ENCODE measurements around the gene LMOD2.
A peak's percentile ranks its signal among the peaks of the same experiment; 100 is the strongest.
"Not testable (repeated sequence)": the region's sequence is repeated elsewhere in the genome, so short reads cannot be mapped to it uniquely, and the experiment has no call there.

Gene LMOD2, protein sequence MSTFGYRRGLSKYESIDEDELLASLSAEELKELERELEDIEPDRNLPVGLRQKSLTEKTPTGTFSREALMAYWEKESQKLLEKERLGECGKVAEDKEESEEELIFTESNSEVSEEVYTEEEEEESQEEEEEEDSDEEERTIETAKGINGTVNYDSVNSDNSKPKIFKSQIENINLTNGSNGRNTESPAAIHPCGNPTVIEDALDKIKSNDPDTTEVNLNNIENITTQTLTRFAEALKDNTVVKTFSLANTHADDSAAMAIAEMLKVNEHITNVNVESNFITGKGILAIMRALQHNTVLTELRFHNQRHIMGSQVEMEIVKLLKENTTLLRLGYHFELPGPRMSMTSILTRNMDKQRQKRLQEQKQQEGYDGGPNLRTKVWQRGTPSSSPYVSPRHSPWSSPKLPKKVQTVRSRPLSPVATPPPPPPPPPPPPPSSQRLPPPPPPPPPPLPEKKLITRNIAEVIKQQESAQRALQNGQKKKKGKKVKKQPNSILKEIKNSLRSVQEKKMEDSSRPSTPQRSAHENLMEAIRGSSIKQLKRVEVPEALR

DNA sequence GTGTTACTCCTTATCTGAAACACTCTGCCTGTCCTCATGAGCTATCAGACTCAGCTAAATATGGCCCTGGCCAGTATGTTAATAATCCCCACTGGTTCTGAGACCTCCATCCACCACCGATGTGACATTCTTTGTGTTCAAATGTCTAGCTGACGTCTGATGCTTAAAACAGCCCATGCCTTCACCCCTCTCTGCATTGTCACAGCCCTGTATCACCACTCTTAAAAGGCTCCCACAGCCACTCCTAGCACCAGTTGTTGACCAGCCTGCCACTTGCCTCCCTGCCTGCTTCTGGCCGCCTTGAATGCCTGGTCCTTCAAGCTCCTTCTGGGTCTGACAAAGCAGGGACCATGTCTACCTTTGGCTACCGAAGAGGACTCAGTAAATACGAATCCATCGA lies at the start of gene LMOD2:
Gene LMOD2, plus strand, starts transcription at position 253 of the 400 bp plus-strand sequence. Its CDS starts 98 bp downstream, at position 351.
- no peak for DNase-seq

DNA sequence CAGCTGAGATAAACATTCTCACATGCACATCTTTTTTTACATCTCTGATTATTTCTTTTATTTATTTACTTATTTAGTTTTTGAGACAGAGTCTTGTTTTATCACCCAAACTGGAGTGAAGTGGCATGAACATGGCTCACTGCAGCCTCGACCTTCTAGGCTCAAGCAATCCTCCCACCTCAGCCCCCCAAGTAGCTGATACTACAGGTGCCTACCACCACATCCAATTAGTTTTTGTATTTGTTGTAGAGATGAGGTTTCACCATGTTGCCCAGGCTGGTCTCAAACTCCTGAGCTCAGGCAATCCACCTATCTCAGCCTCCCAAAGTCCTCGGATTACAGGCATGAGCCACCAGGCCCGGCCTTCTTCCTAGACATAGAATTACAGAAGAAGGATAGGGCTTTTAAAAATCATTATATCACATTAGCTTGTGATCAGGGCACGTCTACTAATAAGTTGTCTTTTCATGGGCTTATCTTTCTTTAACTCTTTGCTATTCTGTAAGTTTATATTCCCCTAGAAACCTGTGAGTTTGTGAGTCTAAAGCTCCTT lies 48.2 kb upstream of the LMOD2 start:
- DNase-seq = no peak

DNA sequence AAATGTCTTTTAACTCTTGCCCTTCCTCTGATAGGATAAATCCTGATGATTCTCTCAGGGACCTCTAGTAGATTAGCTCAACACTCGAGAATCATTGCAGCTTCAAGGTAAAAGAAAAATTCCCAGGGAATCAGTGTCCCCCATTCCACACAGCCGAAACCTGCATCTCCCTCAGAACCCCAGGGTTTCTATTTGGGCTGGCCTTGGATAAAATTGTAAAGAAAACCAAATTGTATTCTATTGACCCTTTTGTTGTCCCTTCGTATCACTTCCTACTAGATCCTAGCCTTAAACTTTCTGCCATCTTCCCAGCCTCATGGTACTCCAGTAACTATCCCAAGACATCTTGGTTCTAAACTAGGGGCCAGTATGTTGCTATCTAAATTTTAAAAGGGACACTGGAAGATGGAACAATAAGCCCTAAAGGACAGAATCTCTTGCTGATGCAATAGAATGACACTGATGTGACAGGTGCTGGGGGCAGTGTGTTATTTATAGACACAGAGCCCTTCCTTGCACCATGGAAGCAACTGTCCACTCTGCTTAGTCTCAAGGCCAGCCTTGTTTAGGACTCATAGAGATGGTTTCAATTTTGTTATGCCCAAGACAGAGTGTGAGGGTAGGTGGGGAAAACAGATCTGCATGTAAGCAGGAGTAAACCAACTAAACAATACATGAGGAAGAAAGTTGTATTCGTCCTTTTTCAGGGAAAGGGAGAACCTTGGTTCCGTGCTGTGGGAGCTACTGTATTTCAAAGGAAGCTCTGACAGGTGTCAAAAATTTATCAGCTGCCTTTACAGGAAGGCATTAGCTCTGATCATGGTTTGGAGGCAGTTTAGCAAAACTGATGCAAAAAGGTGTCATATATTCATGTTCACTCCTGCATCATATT lies 46.4 kb upstream of the LMOD2 start:
- no peak for DNase-seq

DNA sequence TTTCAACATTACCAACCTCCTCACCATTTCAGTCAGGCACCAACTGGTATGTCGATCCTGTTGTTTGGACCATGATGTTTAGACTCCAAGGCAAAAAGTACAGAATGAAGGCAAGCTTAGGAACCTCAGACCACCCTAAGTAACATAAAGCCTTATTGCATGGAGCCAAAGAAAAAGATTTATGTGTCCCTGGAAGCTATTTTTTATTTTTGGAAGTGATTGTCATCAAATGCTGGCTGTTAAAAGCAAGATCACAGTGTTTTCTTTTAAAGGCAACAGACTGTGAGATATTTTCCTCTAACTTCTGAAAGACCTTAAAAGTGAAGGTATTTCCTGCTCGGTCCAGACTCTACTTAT lies 45.8 kb upstream of the LMOD2 start:
- no peak for DNase-seq

GRCh38 chr7:123612024-123612423 lies 43.6 kb upstream of the LMOD2 start:
- no peak for DNase-seq

DNA sequence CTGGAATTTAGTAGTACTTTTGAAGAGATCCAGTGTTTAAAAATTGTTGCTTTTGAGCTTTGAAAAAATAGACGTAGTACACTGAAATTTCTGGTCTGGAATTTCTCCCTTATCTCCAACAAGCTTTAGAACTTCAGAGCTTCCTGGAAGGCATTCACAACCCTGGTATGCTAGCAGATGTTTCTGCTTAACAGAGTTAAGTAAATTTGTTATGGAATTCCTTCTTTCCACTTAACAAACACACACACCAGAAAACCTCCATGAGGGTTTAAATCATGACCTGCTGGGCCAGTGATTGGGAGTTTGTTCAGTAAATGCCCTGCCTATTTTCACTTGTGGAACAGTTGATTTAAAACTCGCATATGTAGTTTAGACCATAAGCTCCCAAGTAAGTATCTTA lies 40.3 kb upstream of the LMOD2 start:
- no peak for DNase-seq

GRCh38 chr7:123616223-123616622 lies 39.4 kb upstream of the LMOD2 start:
- DNase-seq = no peak

GRCh38 chr7:123621707-123622106 lies 34.0 kb upstream of the LMOD2 start:
- no peak for DNase-seq

DNA sequence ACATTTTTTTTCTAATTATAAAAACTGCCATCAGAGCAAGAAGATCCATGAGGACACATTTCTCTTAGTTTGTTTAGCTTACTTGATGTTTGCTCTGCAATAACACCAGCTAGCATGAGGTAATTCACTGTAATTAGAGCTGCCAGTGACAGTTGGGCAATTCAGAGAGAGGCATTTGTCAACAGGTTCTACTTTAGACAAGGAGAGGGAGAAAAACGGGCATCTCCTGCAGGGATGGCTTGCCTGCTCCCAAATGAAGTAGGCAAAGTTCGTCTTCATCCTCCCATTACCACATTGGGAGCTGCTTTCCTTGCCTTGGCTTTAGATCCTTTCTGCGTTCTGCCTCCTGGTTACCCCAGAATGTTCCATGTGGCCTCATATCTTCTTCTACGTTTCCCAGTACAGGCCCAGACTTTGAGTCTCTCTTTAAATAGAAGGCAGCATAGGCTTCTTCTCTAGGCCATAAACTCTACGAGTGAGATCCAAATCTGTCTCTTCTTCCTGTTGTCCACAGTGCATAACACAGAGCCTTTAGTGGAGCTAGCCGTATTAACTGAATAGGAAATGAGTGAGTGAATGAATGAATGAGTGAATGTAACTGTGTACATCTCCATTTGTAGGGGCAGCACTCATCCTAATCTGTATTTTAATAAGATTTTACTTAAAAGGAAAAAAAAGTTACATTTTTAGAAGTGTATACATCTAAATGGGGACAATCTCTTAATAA lies 32.8 kb upstream of the LMOD2 start:
- DNase-seq = no peak

DNA sequence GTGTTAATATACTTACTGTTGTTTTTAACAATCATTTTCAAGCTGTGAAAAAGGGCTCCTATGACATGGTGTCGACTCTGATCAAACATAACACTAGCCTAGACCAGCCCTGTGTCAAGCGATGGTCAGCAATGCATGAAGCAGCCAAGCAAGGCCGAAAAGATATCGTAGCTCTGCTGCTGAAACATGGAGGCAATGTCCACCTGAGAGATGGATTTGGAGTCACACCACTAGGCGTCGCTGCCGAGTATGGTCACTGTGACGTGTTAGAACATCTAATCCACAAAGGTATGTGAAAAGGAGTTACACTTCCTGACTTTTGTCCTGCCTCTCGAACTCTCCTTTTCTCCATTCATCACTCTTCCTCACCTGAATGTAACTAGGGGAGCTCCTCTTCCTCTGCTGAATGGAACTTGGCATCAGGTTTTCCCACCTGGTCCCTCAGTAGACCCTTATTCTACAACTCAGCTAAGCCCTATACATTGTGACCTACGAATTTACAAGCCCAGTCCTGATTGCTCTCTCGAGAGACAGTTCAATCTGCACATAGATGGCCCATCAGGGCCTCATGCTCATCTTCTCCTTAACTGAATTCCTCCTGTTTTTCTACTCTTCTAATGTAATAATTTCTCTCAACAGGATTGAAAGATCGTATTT lies 31.0 kb upstream of the LMOD2 start:
- DNase-seq = peak; percentile 55

- DNase-seq = no peak
Observed at GRCh38 chr7:123625254-123625653, 30.4 kb upstream of the LMOD2 start.

DNA sequence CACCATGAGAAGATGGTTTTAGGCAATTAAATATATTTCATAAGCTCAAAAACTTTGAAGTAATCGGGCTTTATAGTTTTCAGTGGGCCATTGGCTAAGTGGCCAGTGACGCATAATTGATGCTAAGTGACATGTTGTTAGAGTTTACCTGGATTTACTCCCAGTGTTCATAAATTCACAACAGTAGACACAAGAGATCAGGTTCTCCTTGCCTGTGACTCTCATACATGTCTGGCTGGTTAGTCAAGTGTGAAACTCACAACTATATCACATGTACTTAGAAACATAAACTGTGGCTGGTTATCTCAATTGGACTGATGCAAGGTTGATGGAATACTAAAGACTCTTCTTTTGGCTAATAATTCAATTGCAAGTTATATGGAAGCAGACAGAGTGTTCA lies 27.8 kb upstream of the LMOD2 start:
- no peak for DNase-seq

DNA sequence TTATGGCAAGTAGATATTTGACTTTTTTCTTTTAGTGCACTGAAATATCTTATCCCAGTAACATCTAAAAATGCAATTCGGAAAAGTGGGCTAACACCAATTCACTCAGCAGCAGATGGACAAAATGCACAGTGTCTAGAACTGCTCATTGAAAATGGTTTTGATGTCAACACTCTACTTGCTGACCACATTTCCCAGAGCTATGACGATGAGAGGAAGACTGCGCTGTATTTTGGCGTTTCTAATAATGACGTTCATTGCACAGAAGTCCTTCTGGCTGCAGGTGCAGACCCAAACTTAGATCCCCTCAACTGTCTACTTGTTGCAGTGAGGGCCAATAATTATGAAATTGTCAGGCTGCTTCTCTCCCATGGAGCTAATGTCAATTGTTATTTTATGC lies 26.8 kb upstream of the LMOD2 start:
- DNase-seq = no peak

GRCh38 chr7:123629281-123629680 lies 26.4 kb upstream of the LMOD2 start:
- no peak for DNase-seq

- DNase-seq = no peak
Observed at GRCh38 chr7:123632808-123633207, 22.9 kb upstream of the LMOD2 start.

DNA sequence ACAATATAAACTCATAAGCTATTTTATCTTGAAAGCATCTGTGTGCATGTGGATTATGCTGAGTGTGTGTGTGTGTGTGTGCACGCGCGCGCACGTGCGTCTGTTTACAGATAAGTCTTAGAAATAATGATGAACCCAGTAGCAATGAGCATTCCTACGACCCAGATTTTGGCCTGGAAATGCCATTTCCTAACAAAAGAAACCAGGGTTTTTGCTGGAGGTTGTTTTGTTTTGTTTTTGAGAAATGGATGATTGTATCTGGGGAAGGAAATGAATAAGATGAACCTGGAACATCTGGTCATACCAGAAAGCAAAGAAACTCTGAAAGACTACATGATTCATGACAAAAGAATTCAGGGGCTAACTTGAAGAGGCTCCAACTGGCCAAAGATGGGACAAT lies 22.1 kb upstream of the LMOD2 start:
- DNase-seq = no peak

DNA sequence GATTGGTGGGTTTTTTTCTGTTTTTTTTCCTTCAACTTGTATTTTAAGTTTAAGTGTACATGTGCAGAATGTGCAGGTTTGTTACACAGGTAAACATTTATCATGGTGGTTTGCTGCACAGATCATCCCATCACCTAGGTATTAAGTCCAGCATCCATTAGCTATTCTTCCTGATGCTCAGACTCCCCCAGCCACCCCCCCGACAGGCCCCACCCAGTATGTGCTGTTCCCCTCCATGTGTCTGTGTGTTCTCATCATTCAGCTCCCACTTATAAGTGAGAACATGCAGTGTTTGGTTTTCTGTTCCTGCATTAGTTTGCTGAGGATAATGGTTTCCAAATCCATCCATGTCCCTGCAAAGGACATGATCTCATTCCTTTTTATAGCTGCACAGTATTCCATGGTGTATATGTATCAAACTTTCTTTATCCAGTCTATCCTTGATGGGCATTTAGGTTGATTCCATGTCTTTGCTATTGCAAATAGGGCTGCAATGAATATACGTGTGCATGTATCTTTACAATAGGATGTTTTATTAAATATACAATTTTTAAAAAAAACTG lies 21.6 kb upstream of the LMOD2 start:
- not testable (repeated sequence) for DNase-seq

- DNase-seq = no peak
Observed at GRCh38 chr7:123635551-123636359, 19.9 kb upstream of the LMOD2 start.

GRCh38 chr7:123637203-123637602 lies 18.5 kb upstream of the LMOD2 start:
- no peak for DNase-seq

DNA sequence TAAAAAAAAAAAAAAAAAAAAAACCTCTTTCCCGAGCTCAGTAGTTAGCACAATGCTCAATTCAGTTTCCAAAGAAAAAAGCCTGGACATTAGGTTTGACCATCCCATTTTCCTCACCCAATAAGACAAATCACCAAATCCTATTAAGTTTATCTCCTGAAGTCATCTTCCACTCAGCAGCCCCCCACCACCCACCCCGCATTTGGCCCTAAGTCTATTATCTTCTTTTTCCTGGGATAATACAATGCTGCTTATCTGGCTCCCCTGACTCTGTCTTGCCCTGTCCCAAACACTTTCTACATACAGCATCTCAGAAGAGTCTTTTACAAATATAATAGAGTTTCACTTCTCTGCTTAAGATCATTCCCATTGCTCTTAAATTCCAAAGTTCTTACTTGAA lies 17.8 kb upstream of the LMOD2 start:
- no peak for DNase-seq

GRCh38 chr7:123639631-123640030 lies 16.0 kb upstream of the LMOD2 start:
- no peak for DNase-seq

Data from CD4-positive, alpha-beta T cell treated with Interleukin-12 subunit alpha and Interleukin-12 subunit beta, for 1 hour (primary cell).